Right lobe of liver (tissue), 6 donors: ENCODE data around the gene DDT. TPM values are rescaled to one million over a fixed set of nuclear protein-coding genes. Genes with fewer than 3 reads are reported as not detected.
A peak's percentile ranks its signal among the peaks of the same experiment; 100 is the strongest.
"Not testable (repeated sequence)": the region's sequence is repeated elsewhere in the genome, so short reads cannot be mapped to it uniquely, and the experiment has no call there.

Source experiments
- ATAC-seq, 4 donors: fragments of 200-7000 bp; cut with Tn5 transposase; one replicate each; pipeline ENCODE4 v1.9.1; 2020; ENCODE audit warnings: mild to moderate bottlenecking in 4 of 4, moderate library complexity in 4 of 4
- DNase-seq, 3 donors: peaks; one replicate each; pipeline ENCODE4 v3.0.0-alpha.2; 2020
- H3K27ac ChIP-seq, 3 donors: fragments of 200-600 bp; one replicate each; pipeline ENCODE4 v1.8.0; 2022
- H3K27me3 ChIP-seq, 2 donors: fragments of 200-600 bp; one replicate each; pipeline ENCODE4 v1.8.0; 2022
- H3K36me3 ChIP-seq, 4 donors: fragments of 200-600 bp; sonication (generic) in 1 of 4; one replicate each; pipeline versions ENCODE4 v1.5.1 to v1.8.0; 2017 to 2022; ENCODE audit warnings: control low read depth in 1 of 4
- H3K4me1 ChIP-seq, 4 donors: fragments of 200-600 bp; sonication (generic) in 1 of 4; one replicate each; pipeline versions ENCODE4 v1.5.1 to v1.8.0; 2017 to 2022; ENCODE audit warnings: control low read depth in 1 of 4
- H3K4me3 ChIP-seq, 3 donors: fragments of 200-600 bp; one replicate each; pipeline ENCODE4 v1.8.0; 2022
- H3K9me3 ChIP-seq, 4 donors: fragments of 200-600 bp; sonication (generic) in 1 of 4; one replicate each; pipeline versions ENCODE4 v1.5.1 to v1.8.0; 2017 to 2022; ENCODE audit warnings: control low read depth in 1 of 4
- WGBS: methylation state at CpG from one replicate; pipeline ENCODE4 v1.1.6; 2018; ENCODE audit warnings: low coverage, low lambda C conversion rate; ENCODE audit not compliant: insufficient coverage; ENCODE audit errors: missing lambda C conversion rate; 5-methylcytosine and 5-hydroxymethylcytosine counted together
- intact Hi-C, 2 donors: fragments of 100-400 bp; cut with DNase I; formaldehyde crosslinking; loops; one replicate each; pipeline versions ENCODE4 v1.11.2 to v1.14.1; 2022
- total RNA-seq, 6 experiments: library from RNA; depleted of rRNA in 2 of 6; stranded (reverse); fragments of >200 nt in 2 of 6; fragmentation: NEBNext Ultra II Directional in 3 of 6; extraction: Animal tissue kit (Norgen Biotek cat#: 25700) in 3 of 6; gene quantifications; one replicate each; pipeline versions ENCODE4 v1.1.0 to v1.2.4, GENCODE V29; 2016 to 2023
- TF ChIP-seq, protein P1 (sequence below), 4 donors: fragments of 200-600 bp in 3 of 4; fragments of 450-650 bp in 1 of 4; IDR thresholded peaks; one replicate each; pipeline versions ENCODE4 v1.5.1 to v1.8.0; 2016 to 2022; ENCODE audit warnings: antibody characterized with exemption in 4 of 4, mild to moderate bottlenecking in 2 of 4
- donor health status: DM: no; HTN: yes; CAD: no.
- donor health status: DM: no; HTN: no; CAD: no.
- donor health status: DM: no; HTN: no; CAD: no.
- donor health status: DM: no; HTN: yes; CAD: no.
- donor health status: DM: no; HTN: yes; CAD: no.

Gene DDT
- total RNA-seq, 6 experiments from 2014 or later, result 198 to 587 (median 295) TPM

DNA sequence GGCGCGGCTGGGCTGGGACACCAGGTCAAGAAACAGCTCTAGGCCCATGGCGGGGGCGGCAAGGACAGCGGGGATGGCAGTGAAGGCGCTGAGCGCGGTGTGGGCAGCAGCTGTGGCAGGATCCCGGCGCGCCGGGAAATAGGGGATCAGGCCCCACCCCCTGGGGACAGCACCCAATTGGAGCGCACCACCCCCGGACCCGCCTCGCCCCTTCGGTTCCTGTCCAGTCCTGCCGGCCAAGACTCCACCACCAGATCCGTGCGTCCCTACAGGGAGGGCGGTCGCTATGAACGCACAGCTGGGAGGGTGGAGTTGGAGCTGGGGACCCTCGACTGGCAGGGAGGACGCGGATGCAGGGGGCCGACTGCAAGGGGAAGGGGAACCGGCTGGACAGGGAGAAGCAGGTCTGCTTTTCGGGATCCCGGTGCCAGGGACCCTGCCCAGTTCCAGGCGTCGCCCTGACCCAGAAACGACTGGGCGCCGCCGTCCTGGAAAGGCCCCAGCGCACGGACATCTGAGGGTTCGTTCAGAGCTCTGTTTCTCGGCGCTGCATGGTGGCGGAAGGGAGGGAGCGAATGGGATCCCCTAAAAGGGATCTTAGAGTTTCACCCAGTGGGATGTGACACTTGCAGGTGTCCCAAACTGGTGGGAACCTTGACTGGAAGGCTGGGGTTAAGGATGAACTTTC, 13.0 kb downstream of the DDT start, which contains the start of gene GSTT2B:
TSS of gene GSTT2B (minus strand) at position 112 of the 688 bp plus-strand sequence. CDS start at position 48, 64 bp downstream.
- no CpG with 5 or more reads among the region's 43 CpGs for WGBS
- H3K4me1 ChIP-seq, H3K27ac ChIP-seq, H3K9me3 ChIP-seq, H3K27me3 ChIP-seq, H3K36me3 ChIP-seq, intact Hi-C loops, DNase-seq: not testable (repeated sequence)
- ATAC-seq, result peak; percentile 84 to 95 (median 86)
- peak within 1 kb of the TSS in 1 of 3 donors; percentile 19 for H3K4me3 ChIP-seq

- TF ChIP-seq, protein P1, sequence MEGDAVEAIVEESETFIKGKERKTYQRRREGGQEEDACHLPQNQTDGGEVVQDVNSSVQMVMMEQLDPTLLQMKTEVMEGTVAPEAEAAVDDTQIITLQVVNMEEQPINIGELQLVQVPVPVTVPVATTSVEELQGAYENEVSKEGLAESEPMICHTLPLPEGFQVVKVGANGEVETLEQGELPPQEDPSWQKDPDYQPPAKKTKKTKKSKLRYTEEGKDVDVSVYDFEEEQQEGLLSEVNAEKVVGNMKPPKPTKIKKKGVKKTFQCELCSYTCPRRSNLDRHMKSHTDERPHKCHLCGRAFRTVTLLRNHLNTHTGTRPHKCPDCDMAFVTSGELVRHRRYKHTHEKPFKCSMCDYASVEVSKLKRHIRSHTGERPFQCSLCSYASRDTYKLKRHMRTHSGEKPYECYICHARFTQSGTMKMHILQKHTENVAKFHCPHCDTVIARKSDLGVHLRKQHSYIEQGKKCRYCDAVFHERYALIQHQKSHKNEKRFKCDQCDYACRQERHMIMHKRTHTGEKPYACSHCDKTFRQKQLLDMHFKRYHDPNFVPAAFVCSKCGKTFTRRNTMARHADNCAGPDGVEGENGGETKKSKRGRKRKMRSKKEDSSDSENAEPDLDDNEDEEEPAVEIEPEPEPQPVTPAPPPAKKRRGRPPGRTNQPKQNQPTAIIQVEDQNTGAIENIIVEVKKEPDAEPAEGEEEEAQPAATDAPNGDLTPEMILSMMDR (IDR thresholded peaks at IDR 0.05), result peak; percentile 76 to 92 (median 77)
- H3K36me3 ChIP-seq, H3K27me3 ChIP-seq, H3K4me1 ChIP-seq, H3K4me3 ChIP-seq, H3K9me3 ChIP-seq, intact Hi-C loops, H3K27ac ChIP-seq: not testable (repeated sequence)
- ATAC-seq (peak; percentile 67 to 83 (median 76)), DNase-seq (peak; percentile 51 to 76 (median 59))
- WGBS, result 15% methylated on average over 12 of the region's 12 CpGs
Measured at GRCh38 chr22:23956301-23956900, 17.8 kb downstream of the DDT start.

DNA sequence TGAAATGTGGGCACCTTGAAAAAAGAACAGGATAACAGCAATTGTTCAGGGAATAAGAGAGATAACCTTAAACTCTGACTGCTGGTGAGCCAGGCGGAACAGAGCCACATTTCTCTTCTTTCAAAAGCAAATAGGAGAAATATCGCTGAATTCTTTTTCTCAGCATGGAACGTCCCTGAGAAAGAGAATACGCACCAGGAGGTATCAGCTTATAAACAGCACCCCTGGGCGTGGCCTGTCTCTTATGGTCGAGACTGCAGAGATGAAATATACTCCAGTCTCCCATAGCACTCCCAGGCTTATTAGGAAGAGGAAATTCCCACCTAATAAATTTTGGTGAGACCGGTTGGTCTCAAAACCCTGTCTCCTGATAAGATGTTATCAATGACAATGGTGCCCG, 18.4 kb downstream of the DDT start:
- H3K9me3 ChIP-seq, intact Hi-C loops, ATAC-seq, H3K27ac ChIP-seq, H3K36me3 ChIP-seq, H3K4me1 ChIP-seq, H3K27me3 ChIP-seq, DNase-seq, H3K4me3 ChIP-seq: not testable (repeated sequence)
- WGBS, result 58% methylated on average over 6 of the region's 8 CpGs

DNA sequence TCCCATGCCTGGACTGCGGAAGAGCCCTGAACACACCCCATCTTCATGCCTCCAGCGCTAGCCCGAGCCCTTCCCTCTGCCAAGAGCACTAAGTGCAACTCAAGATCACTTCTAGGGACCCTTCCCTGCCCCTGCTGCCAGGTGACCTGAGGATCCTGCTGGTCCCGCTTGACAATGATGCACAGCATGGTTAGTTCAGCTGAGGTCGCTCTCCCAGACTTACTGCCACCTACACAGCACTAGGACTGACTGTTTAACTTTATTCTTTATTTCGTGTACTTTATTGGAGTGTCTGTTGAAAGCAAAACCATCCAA, 19.3 kb downstream of the DDT start:
- H3K4me1 ChIP-seq, H3K27ac ChIP-seq, ATAC-seq, H3K36me3 ChIP-seq, H3K9me3 ChIP-seq, DNase-seq, intact Hi-C loops, H3K27me3 ChIP-seq, H3K4me3 ChIP-seq: not testable (repeated sequence)
- WGBS, result 70% methylated on average over 4 of the region's 6 CpGs

DNA sequence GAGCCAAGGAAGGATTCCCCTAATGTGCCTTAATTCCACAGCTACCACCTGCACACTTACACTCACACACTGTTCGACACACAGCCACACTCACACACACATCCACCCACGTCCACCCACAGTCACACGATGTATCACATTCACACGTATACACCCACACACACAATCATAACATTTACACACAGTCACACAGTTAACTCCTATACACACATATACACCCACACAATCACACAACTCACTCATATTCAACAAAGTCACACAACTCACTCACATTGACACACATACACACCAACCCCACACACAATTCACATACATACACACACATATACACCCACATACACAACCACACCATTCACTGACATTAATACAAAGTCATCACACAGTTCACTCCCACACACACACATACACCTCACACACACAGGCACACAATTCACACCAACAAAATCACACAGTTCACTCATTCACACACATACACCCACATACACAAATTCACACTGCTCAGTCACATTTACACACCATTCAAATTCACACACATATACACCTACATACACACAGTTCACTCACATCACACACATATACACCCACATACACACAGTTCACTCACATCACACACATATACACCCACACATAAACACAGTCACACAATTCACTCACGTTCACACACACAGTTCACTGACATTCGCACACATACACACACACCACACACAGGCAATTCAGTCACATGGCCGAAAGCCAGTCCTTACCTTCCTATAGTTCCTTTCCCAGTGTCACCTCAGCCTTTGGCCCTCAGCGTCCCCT, 19.8 kb downstream of the DDT start:
- H3K9me3 ChIP-seq, H3K27ac ChIP-seq, intact Hi-C loops, DNase-seq, H3K4me1 ChIP-seq, H3K27me3 ChIP-seq, H3K36me3 ChIP-seq, ATAC-seq, H3K4me3 ChIP-seq: not testable (repeated sequence)
- 61% methylated on average over 8 of the region's 8 CpGs for WGBS

- H3K36me3 ChIP-seq, ATAC-seq, H3K4me1 ChIP-seq, H3K4me3 ChIP-seq, DNase-seq, H3K27me3 ChIP-seq, H3K9me3 ChIP-seq, intact Hi-C loops, H3K27ac ChIP-seq: not testable (repeated sequence)
- WGBS, result 80% methylated on average over 1 of the region's 4 CpGs
Measured at GRCh38 chr22:23953485-23953884, 20.8 kb downstream of the DDT start.

- intact Hi-C loops, H3K36me3 ChIP-seq, H3K4me1 ChIP-seq, H3K27me3 ChIP-seq, H3K4me3 ChIP-seq, H3K9me3 ChIP-seq, H3K27ac ChIP-seq, DNase-seq: not testable (repeated sequence)
- ATAC-seq, result peak in 2 of 4 donors; percentile 5 to 41
- WGBS, result 61% methylated on average over 11 of the region's 11 CpGs
Measured at GRCh38 chr22:23952794-23953405, 21.3 kb downstream of the DDT start.

DNA sequence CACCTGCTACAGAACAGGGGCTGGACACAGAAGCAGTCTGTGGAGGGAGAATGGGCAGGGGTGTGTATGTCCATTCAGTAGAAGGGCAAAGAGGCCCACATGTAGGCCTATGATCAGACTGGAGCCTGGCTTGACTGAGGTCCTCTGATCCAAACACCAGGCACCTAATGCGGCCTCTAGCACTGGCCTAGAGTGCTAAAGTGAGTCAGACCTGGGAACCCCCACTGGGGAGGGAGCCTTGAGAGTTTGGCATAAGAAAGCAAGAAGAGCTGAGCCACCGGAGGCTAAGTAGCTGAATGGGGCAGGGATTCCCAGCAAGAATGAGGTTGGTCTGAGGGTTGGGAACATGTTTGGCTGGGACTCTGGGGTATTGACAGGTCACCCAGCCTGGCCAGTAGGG, 22.9 kb downstream of the DDT start:
- H3K36me3 ChIP-seq, intact Hi-C loops, H3K4me1 ChIP-seq, H3K27me3 ChIP-seq, DNase-seq, H3K4me3 ChIP-seq, H3K9me3 ChIP-seq, H3K27ac ChIP-seq: not testable (repeated sequence)
- peak in 1 of 4 donors; percentile 10 for ATAC-seq
- 100% methylated on average over 1 of the region's 2 CpGs for whole genome bisulfite sequencing

- H3K9me3 ChIP-seq, H3K4me1 ChIP-seq, H3K27me3 ChIP-seq, H3K36me3 ChIP-seq, intact Hi-C loops, H3K27ac ChIP-seq, DNase-seq, H3K4me3 ChIP-seq: not testable (repeated sequence)
- WGBS, result 69% methylated on average over 5 of the region's 18 CpGs
- ATAC-seq, result peak in 1 of 4 donors; percentile 23
Measured at GRCh38 chr22:23949764-23950163, 24.5 kb downstream of the DDT start.

GRCh38 chr22:23947391-23947790, 26.9 kb downstream of the DDT start:
- intact Hi-C loops, H3K27ac ChIP-seq, ATAC-seq, H3K27me3 ChIP-seq, DNase-seq, H3K9me3 ChIP-seq, H3K4me3 ChIP-seq, H3K36me3 ChIP-seq, H3K4me1 ChIP-seq: not testable (repeated sequence)
- no CpG with 5 or more reads among the region's 3 CpGs for WGBS
